RWPE2 (cell line): ENCODE results near the gene MTA3.
A peak's percentile ranks its signal among the peaks of the same experiment; 100 is the strongest.

Source experiments
- ATAC-seq: fragments of 200-7000 bp; cut with Tn5 transposase; 3 replicates; pipeline ENCODE4 v1.9.1; 2021; ENCODE audit warnings: low read depth
- DNase-seq: peaks from one replicate; pipeline ENCODE4 v3.0.0-alpha.2; 2020; ENCODE audit warnings: low spot score
- H3K27ac ChIP-seq: fragments of 450-650 bp; 2 replicates; pipeline ENCODE4 v1.5.1; 2017; ENCODE audit warnings: mild to moderate bottlenecking; ENCODE audit not compliant: poor library complexity, severe bottlenecking
- H3K27me3 ChIP-seq: fragments of 250-450 bp; sonication (Bioruptor Pico); 2 replicates; pipeline ENCODE4 v1.5.1; 2021; ENCODE audit warnings: mild to moderate bottlenecking, moderate library complexity; ENCODE audit not compliant: insufficient read depth, poor library complexity, severe bottlenecking
- H3K36me3 ChIP-seq: fragments of 250-450 bp; sonication (Bioruptor Pico); 2 replicates; pipeline ENCODE4 v1.5.1; 2020; ENCODE audit warnings: low read depth, mild to moderate bottlenecking, moderate library complexity
- H3K4me1 ChIP-seq: fragments of 250-450 bp; sonication (Bioruptor Pico); 2 replicates; pipeline ENCODE4 v1.5.1; 2021; ENCODE audit warnings: mild to moderate bottlenecking, moderate library complexity; ENCODE audit not compliant: insufficient read depth, poor library complexity, severe bottlenecking
- H3K4me3 ChIP-seq: fragments of 250-450 bp; sonication (Bioruptor Pico); 2 replicates; pipeline ENCODE4 v1.5.1; 2021; ENCODE audit warnings: mild to moderate bottlenecking, moderate library complexity; ENCODE audit not compliant: severe bottlenecking
- H3K9me3 ChIP-seq: fragments of 250-450 bp; sonication (Bioruptor Pico); 2 replicates; pipeline ENCODE4 v1.5.1; 2021; ENCODE audit warnings: mild to moderate bottlenecking, moderate library complexity; ENCODE audit not compliant: severe bottlenecking
- TF ChIP-seq, protein P1 (sequence below): fragments of 450-650 bp; IDR thresholded peaks from one replicate; pipeline ENCODE4 v1.5.1; 2017; ENCODE audit warnings: mild to moderate bottlenecking, moderate library complexity; ENCODE audit not compliant: poor library complexity, severe bottlenecking

The MTA3 gene

DNA sequence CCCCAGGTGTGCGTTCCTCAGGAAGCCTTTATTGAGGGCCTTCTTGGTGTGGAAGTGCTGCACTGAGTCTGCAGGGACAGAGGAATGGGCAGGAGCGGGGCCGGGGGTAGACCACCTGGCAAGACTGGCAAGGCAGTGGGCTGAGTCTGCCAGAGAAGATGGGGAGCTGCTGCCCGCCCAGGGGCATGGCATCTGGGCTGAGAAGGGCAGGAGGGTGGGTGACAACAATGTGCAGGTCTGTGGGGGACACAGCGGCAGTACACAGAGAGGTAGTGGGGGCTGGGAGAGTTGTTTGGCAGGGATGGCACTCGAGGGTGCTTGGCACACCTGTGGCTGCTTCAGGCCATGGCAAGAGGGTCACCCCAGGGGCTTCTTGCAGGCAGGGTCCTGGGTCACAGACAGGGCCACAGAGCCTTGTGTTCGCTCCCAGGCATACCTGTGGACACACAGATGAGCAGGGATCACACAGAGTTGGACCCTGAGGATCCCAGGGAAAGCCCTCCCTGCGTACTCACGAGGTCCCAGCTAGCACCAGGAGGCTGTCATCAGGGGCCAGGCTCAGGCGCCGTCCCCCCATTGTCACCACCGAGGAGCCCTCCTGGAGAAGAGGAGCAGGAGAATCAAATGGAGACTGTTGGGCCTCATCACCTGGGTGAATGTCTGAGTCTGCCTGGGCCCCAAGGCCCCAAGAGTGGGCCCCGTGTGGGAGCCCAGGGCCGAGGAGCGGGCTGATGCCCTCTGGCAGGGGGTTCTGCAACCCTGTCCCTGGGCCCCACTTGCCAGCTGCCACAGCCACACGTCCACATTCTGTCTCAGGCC lies 198.9 kb downstream of the MTA3 start:
- no peaks in the 10 kb centered on the region for H3K36me3 ChIP-seq
- no peak for ATAC-seq
- H3K9me3 ChIP-seq: no peaks in the 10 kb centered on the region
- H3K27me3 ChIP-seq: no peaks in the 10 kb centered on the region
- no peak for DNase-seq
- H3K4me1 ChIP-seq: no peaks in the 10 kb centered on the region
- no peak overlapping the region for H3K27ac ChIP-seq
- TF ChIP-seq, protein P1, sequence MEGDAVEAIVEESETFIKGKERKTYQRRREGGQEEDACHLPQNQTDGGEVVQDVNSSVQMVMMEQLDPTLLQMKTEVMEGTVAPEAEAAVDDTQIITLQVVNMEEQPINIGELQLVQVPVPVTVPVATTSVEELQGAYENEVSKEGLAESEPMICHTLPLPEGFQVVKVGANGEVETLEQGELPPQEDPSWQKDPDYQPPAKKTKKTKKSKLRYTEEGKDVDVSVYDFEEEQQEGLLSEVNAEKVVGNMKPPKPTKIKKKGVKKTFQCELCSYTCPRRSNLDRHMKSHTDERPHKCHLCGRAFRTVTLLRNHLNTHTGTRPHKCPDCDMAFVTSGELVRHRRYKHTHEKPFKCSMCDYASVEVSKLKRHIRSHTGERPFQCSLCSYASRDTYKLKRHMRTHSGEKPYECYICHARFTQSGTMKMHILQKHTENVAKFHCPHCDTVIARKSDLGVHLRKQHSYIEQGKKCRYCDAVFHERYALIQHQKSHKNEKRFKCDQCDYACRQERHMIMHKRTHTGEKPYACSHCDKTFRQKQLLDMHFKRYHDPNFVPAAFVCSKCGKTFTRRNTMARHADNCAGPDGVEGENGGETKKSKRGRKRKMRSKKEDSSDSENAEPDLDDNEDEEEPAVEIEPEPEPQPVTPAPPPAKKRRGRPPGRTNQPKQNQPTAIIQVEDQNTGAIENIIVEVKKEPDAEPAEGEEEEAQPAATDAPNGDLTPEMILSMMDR: no peak
- no peak overlapping the region for H3K4me3 ChIP-seq

DNA sequence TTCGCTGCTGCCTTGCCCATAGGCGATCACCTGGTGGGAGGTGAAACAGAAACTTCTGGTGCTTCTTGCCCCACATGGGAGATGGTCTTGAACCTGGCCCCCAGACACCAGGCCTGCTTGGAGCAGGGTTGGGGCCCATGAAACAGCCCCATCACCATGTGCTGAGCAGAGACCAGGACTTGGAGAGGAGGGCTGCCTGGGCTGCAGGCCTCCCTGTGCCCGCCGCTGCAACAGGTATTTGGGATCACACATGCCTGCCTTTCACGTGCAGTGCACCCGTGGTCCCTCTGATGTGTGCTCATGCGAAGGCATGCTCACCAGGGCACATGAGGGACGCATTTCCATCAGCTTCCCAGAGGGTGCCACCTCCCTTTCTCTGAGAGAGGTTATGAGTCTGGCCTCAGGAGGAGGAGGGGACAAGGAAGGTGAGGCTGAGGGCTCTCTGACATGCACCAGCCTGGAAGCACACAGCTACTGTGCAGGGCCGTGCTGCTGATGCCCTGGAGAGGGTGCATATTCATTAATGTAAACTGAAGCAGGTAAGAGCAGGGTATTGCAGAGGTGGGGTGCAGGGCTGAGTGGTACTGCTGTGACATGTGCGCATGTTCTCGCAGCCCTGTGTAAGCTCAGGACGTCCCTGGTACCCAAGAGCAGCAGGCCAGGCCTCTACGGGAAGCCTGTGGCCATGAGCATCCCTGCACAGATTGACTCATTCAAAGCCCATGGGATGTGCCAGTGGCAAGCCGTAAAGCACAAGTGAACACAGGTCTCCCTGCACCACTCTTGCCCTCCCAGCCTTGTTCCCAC lies 199.7 kb downstream of the MTA3 start:
- no peaks in the 10 kb centered on the region for H3K27me3 ChIP-seq
- no peak overlapping the region for H3K4me3 ChIP-seq
- no peaks in the 10 kb centered on the region for H3K36me3 ChIP-seq
- H3K27ac ChIP-seq: no peak overlapping the region
- TF ChIP-seq, protein P1: no peak
- no peaks in the 10 kb centered on the region for H3K9me3 ChIP-seq
- no peaks in the 10 kb centered on the region for H3K4me1 ChIP-seq
- ATAC-seq: peak; percentile 22; the same call in 2 of the 3 replicates
- DNase-seq: no peak

DNA sequence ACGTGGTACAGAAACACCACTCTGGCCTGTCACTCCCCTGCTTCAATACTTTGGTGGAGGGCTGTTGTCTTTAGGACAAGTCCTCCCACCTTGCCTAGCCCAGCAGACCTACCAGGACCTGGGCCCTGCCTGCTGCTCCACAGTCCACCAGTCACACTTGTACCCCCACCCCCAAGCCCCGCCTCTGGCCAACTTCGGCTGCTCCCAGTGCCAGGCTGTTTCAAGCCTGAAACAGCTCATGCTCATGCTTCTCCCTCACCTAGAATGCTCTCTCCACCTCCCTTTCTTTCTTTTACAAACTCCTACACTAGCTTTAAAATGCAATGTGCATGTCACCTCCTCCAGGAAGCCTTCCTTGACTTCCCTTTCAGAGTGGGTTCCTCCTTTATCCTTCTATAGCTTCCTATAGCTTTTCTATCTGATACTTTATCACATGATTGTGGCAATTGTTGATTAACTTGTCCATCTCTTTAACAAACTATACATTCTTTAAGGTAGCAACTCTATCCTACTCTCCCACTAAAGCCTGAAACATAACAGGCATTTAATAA lies 200.3 kb downstream of the MTA3 start:
- no peak overlapping the region for H3K4me3 ChIP-seq
- DNase-seq: no peak
- H3K4me1 ChIP-seq: no peaks in the 10 kb centered on the region
- no peaks in the 10 kb centered on the region for H3K9me3 ChIP-seq
- no peaks in the 10 kb centered on the region for H3K27me3 ChIP-seq
- TF ChIP-seq, protein P1: no peak
- no peak overlapping the region for H3K27ac ChIP-seq
- no peaks in the 10 kb centered on the region for H3K36me3 ChIP-seq
- ATAC-seq: no peak

DNA sequence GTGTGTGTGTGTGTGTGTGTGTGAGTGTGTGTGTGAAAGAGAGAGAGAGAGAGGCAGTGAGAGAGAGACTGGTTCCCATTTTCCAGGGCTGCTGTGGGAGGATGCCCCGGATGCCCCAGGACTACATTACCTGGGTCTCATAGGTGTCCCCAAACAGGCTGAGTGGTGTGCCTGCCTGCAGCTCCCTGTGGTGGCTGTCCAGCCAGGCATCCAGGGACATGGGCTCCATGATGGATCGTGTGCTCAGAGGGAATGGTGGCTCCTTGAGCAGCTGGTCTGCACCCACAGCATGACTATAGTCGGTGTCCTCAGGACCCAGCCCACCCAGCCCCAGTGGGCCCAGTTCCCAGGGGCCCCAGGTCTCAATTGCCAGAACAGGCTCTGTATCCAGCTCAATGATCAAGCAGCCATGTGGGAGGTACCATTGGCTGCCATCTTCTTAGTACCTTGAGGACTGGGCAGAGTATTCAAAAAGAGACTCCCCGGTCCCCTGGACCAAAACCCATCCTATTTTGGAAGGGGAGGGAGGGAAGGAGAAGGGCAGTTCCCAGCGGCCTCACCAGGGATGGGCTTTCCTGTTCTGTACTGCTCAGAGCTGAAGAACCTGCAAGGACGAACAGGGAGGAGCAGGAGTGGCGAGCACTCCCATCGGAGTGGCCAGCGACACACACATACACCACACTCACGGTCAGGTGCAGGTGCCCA lies 201.3 kb downstream of the MTA3 start:
- no peak for DNase-seq
- no peak overlapping the region for H3K27ac ChIP-seq
- no peak for ATAC-seq
- no peaks in the 10 kb centered on the region for H3K9me3 ChIP-seq
- no peak overlapping the region for H3K4me3 ChIP-seq
- no peaks in the 10 kb centered on the region for H3K4me1 ChIP-seq
- H3K36me3 ChIP-seq: no peaks in the 10 kb centered on the region
- no peaks in the 10 kb centered on the region for H3K27me3 ChIP-seq
- TF ChIP-seq, protein P1: no peak
